NCI-H345 treated with DMSO at 0.1 percent for 48 hours (cell line): Measurements from ENCODE around the gene GRHL1.
"Not testable (repeated sequence)": the region's sequence is repeated elsewhere in the genome, so short reads cannot be mapped to it uniquely, and the experiment has no call there.

Experiments
- DNase-seq: peaks from one replicate; lab custom pipeline; 2025; ENCODE audit not compliant: unreplicated experiment; lab: John Stamatoyannopoulos, UW

The GRHL1 gene

GRCh38 chr2:10007921-10008808 is 56.7 kb downstream of the GRHL1 start:
- DNase-seq, result no peak

DNA sequence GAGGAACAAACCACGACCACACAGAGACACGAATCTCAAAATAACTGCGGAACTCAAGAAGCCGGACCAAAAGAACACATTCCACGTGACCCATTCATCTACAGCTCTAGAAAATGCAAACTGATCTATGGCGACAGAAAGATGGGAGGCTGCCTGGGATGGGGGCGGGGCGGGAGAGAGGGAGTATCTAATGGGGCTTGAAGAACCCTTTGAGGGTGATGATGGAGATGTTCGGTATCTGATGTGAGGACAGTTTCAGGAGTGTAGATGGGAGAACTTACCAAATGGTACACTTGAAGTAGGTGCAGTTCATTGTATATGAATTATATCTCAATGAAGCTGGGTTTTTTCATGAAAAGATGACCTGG is 57.3 kb downstream of the GRHL1 start:
- DNase-seq, result no peak

DNA sequence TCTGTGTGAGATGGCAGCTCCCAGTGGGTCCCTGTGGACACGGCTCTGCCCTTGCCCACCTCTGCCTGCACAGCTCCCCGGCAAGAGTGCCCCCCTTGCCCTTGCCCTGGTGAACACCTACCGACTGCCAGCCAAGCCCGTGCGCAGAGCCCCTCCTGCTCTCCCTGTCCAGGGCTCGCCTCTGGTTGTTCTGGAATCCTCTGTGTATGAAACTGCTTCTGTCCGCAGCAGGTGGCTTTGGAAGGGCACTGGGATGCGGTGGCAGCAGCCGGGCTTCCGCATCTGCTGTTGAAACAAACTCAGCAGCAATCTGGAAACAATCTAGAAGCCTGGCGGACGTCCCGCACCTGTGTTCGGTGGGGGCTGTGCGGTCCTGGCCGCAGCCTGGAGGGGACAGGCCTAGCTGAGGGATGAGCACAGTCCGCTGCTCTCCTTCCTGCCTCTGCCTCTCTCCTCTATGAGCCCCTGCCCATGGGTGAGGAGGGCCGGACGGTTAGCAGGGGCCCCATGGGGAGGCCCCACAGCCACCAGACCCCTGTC is 57.8 kb downstream of the GRHL1 start:
- no peak for DNase-seq

DNA sequence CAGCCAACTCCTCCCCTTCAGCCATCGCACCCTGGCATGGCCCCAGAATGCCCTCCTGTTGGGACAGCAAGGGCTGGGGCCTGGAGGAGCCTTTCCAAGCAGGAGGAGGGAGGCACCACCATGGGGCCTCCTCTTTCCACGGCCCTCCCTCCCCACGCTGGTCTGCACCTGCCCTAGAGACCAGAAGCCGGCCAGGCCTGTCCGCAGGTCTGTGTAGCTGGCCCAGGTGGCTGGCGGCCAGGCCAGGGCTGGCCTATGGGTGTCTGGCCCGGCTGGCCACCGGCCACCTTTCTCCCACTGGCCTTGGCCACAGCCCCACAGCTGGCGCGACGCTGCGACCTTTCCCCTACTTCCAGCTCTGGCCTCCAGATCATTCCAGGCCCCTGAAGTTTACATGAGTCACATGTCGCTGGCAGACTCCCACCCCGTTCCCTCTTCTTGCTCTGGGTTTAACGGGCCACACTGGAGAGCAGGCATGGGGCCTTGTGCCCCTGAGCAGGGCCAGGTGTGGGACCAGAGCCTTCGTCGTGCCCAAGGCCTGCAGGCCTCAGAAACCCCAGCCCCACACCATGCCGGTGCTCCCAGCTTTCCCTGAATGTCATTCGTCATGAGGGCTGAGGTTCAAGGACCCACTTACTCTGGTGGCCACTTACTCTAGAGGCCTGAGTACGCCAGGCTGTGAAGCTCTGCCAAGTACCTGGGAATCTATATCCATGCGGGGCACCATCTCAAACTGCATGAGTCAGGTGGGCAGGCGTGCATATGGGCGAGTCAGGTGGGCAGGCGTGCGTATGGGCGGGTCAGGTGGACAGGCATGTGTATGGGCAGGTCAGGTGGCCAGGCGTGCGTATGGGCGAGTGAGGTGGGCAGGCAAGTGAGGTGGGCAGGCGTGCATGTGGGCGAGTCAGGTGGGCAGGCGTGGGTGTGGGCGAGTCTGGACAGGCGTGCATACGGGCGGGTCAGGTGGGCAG is 58.6 kb downstream of the GRHL1 start:
- DNase-seq, result no peak

- DNase-seq, result not testable (repeated sequence)
Observed at GRCh38 chr2:10010861-10011605, 59.5 kb downstream of the GRHL1 start.

- DNase-seq, result not testable (repeated sequence)
Observed at GRCh38 chr2:10011606-10012325, 60.3 kb downstream of the GRHL1 start.

- not testable (repeated sequence) for DNase-seq
Observed at GRCh38 chr2:10012366-10012962, 61.0 kb downstream of the GRHL1 start.

DNA sequence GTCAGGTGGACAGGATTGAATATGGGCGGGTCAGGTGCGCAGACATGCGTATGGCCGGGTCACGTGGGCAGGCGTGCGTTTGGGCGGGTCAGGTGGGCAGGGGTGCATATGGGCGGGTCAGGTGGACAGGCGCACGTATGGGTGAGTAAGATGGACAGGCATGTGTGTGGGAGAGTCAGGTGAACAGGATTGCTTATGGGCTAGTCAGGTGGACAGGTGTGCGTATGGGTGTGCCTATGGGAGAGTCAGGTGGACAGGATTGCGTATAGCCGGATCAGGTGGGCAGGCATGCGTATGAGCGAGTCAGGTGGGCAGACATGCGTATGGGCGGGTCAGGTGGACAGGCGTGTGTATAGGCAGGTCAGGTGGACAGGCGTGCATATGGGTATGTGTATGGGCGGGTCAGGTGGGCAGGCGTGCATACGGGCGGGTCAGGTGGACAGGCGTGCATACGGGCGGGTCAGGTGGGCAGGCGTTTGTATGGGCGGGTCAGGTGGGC is 61.5 kb downstream of the GRHL1 start:
- no peak for DNase-seq

DNA sequence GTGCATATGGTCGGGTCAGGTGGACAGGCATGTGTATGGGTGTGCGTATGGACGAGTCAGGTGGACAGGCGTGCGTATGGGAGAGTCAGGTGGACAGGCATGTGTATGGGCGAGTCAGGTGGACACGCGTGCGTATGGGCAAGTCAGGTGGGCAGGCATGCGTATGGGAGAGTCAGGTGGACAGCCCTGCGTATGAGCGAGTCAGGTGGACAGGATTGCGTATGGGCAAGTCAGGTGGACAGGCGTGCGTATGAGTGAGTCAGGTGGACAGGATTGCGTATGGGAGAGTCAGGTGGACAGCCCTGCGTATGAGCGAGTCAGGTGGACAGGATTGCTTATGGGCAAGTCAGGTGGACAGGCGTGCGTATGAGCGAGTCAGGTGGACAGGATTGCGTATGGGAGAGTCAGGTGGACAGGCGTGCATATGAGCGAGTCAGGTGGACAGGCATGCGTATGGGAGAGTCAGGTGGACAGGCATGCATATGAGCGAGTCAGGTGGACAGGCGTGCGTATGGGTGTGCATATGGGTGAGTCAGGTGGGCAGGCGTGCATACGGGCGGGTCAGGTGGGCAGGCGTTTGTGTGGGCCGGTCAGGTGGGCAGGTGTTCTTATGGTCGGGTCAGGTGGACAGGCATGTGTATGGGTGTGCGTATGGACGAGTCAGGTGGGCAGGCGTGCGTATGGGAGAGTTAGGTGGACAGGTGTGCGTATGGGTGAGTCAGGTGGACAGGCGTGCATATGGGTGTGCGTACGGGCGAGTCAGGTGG is 62.3 kb downstream of the GRHL1 start:
- DNase-seq, result not testable (repeated sequence)

DNA sequence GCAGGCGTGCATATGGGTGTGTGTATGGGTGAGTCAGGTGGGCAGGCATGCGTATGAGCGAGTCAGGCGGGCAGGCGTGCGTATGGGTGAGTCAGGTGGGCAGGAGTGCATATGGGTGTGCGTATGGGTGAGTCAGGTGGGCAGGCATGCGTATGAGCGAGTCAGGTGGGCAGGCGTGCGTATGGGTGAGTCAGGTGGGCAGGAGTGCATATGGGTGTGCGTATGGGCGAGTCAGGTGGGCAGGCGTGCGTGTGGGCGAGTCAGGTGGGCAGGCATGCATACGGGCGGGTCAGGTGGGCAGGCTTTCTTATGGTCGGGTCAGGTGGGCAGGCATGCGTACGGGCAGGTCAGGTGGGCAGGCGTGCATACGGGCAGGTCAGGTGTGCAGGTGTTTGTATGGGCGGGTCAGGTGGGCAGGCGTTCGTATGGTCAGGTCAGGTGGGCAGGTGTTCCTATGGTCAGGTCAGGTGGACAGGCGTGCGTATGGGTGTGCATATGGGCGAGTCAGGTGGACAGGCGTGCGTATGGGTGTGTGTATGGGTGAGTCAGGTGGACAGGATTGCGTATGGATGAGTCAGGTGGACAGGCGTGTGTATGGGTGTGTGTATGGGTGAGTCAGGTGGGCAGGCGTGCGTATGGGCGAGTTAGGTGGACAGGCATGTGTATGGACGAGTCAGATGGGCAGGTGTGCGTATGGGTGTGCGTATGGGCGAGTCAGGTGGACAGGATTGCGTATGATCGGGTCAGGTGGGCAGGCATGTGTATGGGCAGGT is 63.1 kb downstream of the GRHL1 start:
- DNase-seq, result no peak

GRCh38 chr2:10015376-10015989 is 64.0 kb downstream of the GRHL1 start:
- not testable (repeated sequence) for DNase-seq

DNA sequence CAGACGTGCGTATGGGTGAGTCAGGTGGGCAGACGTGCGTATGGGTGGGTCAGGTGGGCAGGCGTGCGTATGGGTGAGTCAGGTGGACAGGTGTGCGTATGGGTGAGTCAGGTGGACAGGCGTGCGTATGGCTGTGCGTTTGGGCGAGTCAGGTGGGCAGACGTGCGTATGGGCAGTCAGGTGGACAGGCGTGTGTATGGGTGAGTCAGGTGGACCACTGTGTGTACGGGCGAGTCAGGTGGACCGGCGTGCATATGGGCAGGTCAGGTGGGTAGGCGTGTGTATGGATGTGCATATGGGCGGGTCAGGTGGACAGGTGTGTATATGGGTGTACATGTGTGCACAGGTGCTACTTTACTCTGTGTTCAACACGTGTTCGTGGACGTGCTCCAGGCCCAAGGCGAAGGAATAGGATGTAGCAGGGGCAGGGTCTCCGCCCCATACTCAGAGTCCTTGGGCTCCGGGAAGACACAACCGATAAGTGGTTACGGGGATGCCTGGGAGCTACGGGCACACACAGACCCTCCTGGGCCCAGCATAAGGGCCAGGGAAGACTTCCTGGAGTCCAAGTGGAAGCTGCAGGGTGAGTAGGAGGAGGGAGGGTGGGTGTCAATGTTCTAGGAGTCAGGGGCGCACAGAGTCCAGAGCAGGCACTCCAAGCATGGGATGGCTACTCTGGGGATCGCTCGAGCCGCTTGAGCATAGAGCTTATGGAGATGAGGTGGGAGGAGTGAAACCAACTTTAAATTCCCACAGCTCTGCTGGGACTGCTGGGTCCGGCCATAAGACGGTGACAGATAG is 64.7 kb downstream of the GRHL1 start:
- DNase-seq, result no peak

DNA sequence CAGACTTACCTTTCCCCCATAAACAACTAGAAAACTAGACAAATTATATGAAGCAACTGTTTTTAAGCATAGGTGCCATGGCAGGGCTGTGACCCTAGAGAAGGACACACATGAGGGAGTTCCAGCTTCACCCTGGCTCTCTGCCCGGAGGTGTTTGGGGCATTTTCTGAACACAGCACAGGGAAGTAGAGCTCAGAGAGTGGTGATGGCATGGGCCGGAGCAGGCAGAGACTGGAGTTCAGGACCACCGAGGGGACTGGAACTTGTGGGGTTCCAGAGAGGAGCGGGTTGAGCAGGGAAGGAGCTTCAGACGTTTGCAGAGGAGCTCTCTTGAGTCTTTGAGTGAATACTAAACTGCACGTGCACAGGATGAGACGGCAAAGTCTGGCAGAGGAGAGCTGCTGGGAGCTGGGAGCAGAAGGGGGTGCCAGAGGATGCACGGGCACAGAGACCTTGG is 65.3 kb downstream of the GRHL1 start:
- no peak for DNase-seq

GRCh38 chr2:10017313-10017941 is 65.9 kb downstream of the GRHL1 start:
- no peak for DNase-seq

- DNase-seq, result no peak
Observed at GRCh38 chr2:10019174-10019573, 67.7 kb downstream of the GRHL1 start.
